ENCODE results near the gene ZBED4.

Gene ZBED4

DNA sequence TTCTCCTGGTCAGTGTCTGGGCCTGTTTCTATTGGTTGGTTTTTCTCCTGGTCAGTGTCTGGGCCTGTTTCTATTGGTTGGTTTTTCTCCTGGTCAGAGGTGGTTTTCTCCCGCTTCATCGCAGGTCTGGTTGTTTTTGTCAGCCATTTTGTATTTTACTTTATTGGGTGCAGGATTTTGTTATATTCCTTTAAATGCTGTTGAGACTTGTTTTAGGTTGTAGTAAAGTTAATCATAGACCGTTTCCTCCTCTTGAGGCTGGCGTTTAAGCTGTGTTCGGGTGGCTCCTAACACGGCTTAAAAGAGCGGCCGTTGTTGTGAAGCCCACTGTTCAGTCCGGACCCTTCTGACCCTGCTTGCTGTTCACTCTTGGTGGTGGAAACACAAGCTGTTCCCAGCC is 26.2 kb downstream of the ZBED4 start:
- no peak for DNase-seq

DNA sequence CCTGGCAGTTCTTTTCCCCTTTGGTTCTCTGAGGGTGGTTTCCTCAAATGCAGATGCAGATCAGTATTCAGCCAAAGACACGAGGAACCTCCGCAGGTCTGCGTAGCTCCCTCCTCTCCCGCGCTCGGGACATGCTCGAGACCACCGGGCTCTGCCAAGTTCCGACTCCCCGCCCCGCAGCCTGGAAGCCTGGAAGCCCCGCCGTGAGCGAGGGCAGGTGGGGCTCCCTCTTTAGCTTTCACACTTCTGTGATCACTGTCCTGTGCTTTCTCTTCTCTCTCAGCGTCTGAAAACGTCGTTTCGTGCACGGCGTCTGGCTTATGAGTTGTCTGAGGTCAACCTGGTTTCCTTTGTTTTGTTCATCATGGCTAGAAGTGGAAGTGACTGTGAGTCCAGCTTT is 26.6 kb downstream of the ZBED4 start:
- no peak for DNase-seq

DNA sequence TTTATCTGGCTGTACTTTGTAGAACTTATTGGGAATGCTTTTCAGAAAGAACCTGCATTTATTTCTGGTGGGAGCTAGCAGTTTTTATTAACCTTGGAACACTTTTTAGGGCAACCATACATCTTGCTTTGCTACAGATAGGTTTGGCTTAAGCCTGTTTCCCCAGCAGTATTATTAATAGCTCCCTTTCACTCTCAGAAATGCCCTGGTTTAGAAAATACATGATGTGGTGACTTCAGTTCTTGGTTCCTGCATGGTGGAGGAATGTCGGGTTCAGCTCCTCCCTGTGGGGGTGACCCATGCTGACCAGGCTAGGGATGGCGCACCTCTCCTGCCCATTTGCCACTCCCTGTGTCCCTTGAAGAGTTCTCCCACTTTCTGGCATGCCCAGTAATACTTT is 28.2 kb downstream of the ZBED4 start:
- DNase-seq: no peak

DNA sequence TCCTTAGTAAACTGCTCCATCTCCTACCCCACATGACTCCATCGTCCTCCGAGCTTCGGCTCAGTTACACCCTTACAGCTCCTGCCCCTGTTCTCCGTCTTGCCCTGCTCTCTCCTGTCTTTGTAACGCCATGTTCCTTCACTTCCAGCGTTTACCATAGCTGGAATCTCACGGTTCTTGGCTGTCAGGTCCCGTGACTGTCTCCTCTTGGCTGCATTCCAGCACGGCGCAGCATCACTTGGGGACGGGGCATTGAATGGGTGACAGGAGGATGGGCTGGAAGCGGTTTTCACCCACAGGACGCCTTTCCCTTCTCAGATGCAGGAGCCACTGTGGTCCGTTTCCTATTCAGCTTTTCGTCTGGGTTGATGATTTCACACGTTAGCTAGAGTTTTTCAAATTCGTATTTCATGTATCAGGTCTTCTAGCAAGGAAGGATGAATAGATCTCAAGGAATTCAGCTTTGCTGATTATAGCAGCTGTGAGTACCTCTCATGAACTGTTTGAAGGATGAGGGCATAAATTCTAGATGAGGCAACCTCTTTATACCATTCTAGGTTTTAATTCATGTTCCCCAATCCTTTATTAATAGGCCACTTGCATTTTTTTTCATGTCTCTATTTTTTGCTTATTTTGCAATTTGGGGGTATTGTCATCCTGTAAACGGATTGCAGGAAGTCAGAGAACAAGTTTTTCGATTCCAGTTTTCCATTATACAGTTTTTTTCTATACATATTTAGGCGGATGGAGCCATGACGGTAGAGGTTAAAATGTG is 29.1 kb downstream of the ZBED4 start:
- no peak for DNase-seq

DNA sequence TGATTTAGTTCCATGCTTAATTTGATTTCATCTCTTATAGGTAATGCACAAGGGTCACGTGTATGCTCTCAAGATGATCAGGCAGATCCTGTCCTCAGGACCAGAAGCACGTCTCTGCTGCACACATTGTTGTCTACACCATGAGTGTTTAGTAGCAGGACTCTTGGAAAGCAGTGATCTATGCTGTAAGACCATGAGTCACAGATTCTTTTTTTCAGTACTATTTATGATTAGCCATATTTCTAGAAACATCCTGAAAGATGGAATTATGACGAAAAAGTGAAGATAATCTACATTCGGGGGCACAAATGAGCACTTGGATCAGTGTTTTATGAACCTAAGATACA is 29.6 kb downstream of the ZBED4 start:
- no peak for DNase-seq

DNA sequence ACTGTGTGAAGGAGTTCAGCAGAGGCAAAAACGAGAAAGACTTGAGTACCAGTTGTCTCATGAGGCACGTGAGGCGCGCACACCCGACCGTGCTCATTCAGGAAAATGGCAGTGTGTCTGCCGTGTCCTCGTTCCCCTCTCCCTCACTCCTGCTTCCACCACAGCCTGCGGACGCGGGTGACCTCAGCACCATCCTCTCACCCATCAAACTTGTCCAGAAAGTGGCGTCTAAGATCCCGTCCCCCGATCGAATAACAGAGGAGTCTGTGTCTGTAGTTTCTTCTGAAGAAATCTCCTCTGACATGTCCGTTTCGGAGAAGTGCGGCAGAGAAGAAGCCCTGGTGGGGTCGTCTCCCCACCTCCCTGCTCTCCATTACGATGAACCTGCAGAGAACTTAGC is 30.4 kb downstream of the ZBED4 start:
- no peak for DNase-seq

DNA sequence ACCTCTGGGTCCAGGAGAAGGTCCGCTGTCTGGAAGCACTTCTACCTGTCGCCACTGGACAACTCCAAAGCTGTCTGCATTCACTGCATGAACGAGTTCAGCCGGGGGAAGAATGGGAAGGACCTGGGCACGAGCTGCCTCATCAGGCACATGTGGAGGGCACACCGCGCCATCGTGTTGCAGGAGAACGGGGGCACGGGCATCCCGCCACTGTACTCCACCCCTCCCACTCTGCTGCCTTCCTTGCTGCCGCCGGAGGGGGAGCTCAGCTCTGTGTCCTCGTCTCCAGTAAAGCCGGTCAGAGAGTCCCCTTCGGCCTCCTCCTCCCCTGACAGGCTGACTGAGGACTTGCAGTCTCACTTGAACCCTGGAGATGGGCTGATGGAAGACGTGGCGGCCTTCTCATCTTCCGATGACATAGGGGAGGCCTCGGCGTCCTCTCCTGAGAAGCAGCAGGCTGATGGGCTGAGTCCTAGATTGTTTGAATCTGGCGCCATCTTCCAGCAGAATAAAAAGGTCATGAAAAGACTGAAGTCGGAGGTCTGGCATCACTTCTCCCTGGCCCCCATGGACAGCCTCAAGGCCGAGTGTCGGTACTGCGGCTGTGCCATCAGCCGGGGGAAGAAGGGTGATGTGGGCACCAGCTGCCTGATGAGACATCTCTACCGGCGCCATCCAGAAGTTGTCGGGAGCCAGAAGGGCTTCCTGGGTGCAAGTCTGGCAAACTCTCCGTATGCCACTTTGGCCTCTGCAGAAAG is 31.0 kb downstream of the ZBED4 start:
- no peak for DNase-seq

DNA sequence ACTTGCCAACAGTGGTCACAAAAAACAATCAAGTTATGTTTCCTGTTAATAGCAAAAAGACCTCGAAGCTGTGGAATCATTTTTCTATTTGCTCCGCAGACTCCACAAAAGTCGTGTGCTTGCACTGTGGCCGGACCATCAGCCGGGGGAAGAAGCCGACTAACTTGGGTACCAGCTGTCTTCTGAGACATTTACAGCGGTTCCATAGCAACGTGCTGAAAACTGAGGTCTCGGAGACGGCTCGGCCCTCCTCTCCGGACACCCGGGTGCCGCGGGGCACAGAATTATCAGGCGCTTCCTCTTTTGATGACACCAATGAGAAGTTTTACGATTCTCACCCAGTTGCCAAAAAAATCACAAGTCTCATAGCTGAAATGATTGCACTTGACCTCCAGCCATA is 31.6 kb downstream of the ZBED4 start:
- no peak for DNase-seq

DNA sequence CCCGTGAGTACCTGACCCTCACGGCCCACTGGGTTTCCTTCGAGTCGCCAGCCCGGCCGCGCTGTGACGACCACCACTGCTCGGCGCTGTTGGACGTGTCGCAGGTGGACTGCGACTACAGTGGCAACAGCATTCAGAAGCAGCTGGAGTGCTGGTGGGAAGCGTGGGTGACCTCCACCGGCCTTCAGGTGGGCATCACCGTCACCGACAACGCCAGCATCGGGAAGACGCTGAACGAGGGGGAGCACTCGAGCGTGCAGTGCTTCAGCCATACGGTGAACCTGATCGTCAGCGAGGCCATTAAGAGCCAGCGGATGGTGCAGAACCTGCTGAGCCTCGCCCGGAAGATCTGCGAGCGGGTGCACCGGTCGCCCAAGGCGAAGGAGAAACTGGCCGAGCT is 32.2 kb downstream of the ZBED4 start:
- DNase-seq: no peak

DNA sequence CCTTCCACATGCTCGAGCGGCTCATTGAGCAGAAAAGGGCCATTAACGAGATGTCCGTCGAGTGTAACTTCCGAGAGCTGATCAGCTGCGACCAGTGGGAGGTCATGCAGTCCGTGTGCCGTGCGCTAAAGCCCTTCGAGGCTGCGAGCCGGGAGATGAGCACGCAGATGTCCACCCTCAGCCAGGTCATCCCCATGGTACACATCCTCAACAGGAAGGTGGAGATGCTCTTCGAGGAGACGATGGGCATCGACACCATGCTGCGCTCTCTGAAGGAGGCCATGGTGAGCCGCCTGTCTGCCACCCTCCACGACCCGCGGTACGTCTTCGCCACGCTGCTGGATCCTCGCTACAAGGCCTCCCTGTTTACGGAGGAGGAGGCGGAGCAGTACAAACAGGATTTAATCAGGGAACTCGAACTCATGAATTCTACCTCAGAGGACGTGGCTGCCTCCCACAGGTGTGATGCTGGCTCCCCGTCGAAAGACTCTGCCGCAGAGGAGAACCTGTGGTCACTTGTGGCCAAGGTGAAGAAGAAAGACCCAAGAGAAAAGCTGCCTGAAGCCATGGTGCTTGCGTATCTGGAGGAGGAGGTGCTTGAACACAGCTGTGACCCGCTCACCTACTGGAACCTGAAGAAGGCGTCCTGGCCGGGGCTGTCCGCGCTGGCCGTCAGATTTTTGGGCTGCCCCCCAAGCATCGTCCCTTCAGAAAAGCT is 32.9 kb downstream of the ZBED4 start:
- DNase-seq: no peak

DNA sequence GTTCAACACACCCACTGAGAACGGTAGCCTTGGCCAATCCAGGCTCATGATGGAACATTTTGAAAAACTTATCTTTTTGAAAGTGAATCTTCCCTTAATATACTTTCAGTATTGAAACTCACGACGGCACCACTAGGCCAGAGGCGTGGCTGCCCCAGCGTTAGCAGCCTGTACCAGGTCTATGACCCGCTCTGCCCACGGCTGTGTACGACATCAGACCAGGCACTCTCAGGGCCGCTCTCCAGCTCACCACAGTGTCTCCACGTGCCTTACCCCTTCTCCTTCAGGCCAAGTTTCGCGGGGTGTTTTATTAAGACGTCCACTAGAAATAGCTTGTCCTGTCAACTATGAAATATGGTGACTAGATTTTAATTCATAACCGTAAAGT is 33.4 kb downstream of the ZBED4 start:
- no peak for DNase-seq

DNA sequence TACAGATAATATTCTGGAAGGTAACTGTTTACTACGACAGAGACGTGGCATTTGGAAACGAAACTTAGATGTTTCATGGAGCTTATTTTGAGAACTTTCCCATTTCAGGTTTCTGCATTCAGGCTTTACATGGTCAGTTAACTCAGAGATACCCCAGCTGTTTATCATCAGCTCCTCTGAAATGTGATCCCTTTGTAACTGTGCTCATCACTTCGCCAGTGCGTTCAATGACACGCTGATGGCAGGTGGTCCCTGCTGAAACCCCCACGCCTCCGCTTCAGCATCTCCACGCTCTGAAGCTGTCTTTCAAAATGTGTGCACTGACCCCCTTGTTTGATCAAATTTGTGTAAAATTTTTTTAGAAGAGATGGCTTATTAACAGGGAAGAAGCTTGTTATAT is 34.1 kb downstream of the ZBED4 start:
- DNase-seq: no peak

DNA sequence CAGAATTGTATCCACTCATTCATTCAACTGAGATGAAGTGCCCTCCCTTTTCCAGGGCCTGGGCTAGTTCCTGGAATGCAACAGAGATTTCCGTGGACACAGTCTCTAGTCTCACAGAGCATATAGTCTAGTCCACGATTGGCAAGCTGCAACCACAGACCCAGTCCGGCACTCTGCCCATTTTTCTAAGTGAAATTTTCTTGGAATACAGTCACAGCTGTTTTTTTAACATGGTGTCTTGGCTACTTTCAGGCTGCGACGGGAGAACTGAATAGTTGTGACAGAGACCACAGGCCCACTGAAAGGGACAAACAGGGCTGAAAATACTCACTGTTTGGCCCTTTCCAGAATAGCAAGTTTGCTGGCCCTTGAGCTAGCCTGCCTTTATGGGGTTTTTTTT is 35.4 kb downstream of the ZBED4 start:
- DNase-seq: no peak

DNA sequence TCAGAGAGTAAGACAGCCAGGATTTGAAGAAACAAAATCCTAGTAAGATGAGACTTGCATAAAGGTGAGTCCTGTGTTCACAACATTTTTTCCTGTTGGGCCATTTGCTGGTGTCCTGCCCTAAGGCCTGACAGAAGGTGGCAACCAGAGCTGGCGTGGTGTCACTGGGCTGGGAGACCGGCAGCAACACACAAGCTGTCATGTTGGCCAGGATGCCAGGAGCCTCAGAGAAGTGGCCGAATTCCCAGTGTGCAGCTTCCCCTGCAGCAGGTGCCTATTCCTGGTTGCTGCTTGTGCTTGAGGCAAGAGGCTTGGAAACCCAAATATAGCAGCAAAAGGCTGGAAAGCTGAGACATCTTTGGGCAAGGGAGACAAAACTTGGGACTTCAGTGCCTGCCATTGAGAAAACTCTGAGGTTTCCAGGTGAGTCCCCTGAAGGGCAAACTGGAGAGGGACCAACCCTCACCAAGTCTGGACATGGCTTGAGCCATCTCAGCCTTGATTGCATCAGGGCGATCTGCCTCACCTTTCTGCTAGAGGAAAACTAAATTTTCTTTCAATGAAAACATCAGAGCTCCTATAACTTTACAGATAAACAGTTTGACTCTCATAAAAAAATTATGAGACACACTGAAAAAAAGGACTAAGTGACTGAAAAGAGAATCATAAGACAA is 38.7 kb downstream of the ZBED4 start:
- DNase-seq: no peak

DNA sequence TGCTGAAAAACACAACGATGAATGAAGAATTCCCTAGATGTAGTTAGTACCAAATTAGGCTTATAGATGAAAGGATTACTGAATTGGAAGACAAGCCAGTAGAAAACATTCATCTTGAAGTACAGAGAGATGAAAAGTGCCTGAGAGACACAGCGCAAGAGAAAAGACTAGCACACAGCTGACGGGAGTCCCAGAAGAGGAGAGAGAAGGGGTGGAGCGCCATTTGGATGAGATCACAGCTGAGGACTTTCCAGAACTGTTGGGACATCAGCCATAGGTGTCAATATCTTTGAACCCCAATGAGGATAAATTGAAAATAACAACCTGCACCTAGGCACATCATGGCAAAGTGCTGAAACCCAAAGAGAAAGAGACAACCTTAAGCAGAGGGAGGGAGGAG is 39.4 kb downstream of the ZBED4 start:
- DNase-seq: no peak

DNA sequence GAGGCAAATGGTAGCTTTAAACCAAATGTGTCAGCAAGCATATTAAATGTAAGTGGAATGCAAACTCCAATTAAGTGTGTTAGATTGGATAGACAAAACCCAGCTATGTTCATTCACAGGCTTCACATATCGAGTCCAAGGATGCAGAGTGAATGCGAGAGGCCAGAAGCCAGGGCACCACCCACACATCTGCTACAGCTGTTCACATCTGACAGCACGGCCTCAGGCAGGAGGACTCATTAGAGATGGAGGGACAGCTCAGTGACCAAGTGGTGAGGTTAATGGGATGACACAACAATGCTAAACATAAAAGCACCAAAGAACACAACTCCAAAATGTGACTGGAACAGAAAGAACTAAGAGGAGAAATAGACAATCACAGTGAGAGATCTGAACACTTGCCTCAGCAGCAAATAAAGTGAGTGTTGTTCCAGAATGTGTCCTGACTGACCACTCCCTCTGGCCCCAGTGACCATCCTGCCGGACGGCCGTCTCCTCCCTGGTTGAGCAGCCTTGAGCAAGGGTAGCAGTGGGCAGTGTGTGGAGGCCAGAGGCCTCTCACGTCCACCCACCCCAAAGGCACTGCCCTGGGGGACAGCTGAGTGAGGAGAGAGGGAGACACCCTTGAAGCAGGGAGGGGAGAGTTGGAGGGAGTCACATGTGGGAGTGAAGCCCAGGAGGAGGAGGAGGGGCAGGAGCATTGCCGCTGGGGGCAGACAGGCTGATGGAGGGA is 40.8 kb downstream of the ZBED4 start:
- DNase-seq: no peak

DNA sequence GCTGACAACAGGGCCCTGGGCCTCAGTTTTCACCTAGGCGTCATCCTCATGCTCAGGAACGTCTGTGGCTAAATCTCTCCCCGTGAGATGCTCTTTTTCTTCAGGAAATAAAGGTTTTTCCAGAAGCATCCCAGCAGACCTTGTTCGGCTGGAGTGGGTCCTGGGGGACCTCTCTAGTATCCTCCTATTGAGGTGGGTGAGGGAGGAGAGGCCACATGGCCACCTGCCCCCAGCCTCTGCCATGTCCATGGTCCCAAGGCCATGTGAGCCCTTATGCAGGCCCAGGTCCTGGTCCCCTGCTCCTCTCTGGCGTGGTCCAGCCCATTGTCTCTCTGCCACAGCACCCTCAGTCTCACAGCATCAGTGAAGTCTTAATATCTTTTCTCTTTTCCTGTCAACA is 42.6 kb downstream of the ZBED4 start:
- DNase-seq: no peak

DNA sequence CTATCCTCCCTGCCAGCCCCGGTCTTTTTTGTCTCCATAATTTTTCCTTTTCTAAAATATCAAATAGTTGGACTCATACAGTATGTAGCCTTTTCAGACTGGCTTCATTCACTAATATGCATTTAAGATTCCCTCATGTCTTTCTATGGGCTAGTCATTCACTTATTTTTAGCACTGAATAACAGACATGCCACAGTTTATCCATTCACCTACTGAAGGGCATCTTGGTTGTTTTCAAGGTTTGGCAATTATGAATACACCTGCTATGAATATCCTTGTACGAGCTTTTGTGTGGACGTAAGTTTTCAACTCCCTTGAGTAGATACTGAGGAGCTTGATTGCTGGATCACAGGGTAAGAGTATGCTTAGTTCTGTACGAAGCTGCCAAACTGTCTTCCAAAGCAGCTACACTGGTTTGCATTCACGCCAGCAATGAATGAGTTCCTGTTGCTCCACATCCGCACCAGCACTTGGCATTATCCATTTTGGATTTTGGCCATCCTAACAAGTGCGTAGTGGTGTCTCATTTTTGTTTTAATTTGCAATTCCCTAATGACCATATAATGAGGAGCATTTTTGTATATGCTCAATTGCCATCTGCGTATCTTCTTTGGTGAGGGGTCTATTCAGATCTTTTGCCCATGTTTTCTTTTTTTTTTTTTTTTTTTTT is 43.5 kb downstream of the ZBED4 start:
- DNase-seq: no peak

DNA sequence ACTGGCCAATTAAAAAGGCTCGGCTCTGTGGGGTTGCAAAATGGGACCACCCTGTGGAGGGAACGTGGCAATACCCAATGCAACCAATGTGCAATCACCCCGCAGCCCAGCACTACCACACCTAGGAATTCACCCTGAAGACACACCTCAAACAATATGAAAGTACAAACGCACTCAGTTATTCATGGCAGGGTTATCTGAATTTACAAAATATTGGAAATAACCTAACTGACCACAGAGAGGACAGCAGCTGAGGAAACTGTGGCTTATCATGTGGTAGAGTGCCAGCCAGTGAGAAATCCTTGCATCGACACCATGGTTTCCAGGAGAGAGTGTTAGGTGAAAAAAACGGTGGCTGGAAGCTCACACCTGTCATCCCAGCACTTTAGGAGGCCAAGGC is 45.9 kb downstream of the ZBED4 start:
- peak; percentile 5 for DNase-seq

DNA sequence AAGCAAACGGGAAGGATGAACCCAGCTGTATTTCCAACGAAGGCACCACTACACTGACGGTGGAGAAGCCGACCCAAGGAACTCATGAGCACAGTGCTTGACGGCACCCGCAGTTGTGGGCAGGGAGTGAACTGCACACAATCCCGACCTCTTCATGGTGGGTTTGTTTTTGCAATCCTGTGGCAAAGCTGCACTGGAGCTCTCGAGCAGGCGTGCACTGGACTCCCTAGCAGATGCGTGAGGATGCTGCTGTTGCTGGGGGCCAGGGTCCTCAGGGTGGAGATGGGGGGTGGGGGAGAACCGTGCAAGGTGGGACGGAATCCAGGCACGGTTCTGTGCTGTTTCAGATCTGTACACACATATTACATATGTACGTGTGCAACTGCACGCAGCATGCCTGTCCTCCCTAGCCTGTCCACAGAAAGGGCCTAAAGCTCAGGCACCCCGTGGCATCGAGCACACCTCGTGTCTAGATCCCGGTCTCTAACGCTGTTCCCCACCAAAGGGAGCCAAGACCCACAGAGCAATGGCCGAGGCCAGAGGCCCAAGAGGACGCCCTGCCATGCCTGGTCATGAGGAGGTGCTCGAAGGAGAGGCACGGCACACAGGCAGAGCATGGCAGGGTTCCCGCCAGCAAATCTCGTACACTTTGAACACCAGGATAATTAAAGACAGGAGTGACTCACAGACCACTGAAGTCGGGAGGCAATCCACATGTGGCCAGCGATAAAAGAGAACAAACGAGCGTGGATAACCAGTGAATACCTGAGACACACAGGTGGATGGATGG is 47.0 kb downstream of the ZBED4 start:
- no peak for DNase-seq

DNA sequence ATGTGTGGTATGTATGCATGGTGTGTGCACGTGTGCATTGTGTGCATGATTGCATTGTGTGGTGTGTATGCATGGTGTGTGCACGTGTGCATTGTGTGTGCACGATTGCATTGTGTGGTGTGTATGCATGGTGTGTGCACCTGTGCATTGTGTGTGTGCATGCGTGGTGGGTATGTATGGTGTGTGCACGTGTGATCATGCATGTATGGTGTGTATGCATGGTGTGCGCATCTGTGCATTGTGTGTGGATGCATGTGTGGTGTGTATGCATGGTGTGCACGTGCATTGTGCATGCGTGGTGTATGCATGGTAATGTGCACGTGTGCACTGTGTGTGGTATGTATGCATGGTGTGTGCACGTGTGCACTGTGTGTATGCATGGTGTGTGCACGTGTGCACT is 47.8 kb downstream of the ZBED4 start:
- DNase-seq: no peak
